Right cardiac atrium (tissue), 5 donors: ENCODE measurements around the gene ATP4B. TPM values are rescaled to one million over a fixed set of nuclear protein-coding genes. Genes with fewer than 3 reads are reported as not detected.
A peak's percentile ranks its signal among the peaks of the same experiment; 100 is the strongest.
"Not testable (repeated sequence)": the region's sequence is repeated elsewhere in the genome, so short reads cannot be mapped to it uniquely, and the experiment has no call there.

Experiments
- ATAC-seq, 2 donors: fragments of 200-7000 bp; cut with Tn5 transposase; one replicate each; pipeline versions ENCODE4 v1.8.0 to v1.9.1; 2020; ENCODE audit warnings: moderate library complexity in 2 of 2, mild to moderate bottlenecking in 1 of 2
- DNase-seq, 3 donors: peaks; one replicate each; pipeline ENCODE4 v3.0.0-alpha.2; 2020
- H3K27ac ChIP-seq: one replicate; pipeline ENCODE4 v1.5.1; 2013; ENCODE audit warnings: mild to moderate bottlenecking, low read length, control low read depth, moderate library complexity
- H3K27me3 ChIP-seq: one replicate; pipeline ENCODE4 v1.6.1; 2013; ENCODE audit not compliant: control insufficient read depth, insufficient read depth
- H3K4me1 ChIP-seq: one replicate; pipeline ENCODE4 v1.6.1; 2013; ENCODE audit warnings: low read length; ENCODE audit not compliant: control insufficient read depth, insufficient read depth
- H3K4me3 ChIP-seq: one replicate; pipeline ENCODE4 v1.5.1; 2013; ENCODE audit warnings: low read length, control low read depth
- H3K9me3 ChIP-seq: one replicate; pipeline ENCODE4 v1.6.1; 2013; ENCODE audit warnings: low read length; ENCODE audit not compliant: control insufficient read depth
- WGBS: extraction: QIAGEN DNeasy Blood & Tissue Kit; methylation state at CpG from one replicate; pipeline ENCODE4 v1.1.7; 2013; 5-methylcytosine and 5-hydroxymethylcytosine counted together
- intact Hi-C, 4 donors: fragments of 100-400 bp; cut with DNase I; formaldehyde crosslinking; loops; one replicate each; pipeline versions ENCODE4 v1.11.0 to v1.14.0; 2022 to 2023
- polyA plus RNA-seq: library from polyadenylated mRNA; stranded (reverse); fragments of 200-250 nt; gene quantifications from one replicate; pipeline ENCODE4 v1.2.3, GENCODE V29; 2013
- total RNA-seq, 4 donors: library from RNA; stranded (reverse); fragmentation: NEBNext Ultra II Directional; extraction: Animal tissue kit (Norgen Biotek cat#: 25700); gene quantifications; one replicate each; pipeline ENCODE4 v1.2.1, GENCODE V29; 2021
- donor health status: healthy with polysubstance abuse.
- donor health status: DM: no; HTN: yes; CAD: no.
- donor health status: DM: no; HTN: no; CAD: no.
- donor health status: DM: no; HTN: yes; CAD: no; lungs with severe emphysema.
- donor health status: DM: yes; HTN: yes; CAD: no.

Gene ATP4B
- total and polyA plus RNA-seq, 5 donors, result not detected

DNA sequence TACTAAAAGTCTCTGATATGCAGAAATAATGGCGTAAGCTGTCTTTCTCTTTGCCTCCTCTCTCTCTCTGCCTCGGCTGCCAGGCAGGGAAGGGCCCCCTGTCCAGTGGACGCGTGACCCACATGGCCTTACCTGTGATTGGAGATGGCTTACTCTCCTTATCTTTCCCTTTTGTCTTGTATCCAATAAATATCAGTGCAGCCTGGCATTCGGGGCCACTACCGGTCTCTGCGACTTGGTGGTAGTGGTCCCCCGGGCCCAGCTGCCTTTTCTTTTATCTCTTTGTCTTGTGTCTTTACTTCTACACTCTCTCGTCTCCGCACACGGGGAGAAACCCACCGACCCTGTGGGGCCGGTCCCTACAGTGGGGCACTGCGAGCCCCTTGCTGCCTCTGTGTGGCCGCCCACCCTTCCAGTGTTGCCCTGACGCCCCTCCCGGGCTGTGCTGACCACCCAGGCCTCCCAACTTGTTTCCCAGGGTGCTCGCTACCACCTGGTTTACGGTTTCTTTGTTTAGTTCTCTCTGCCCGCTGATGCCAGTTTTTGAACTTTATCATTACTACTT lies 35.9 kb downstream of the ATP4B start:
- WGBS, result 94% methylated on average over 20 of the region's 20 CpGs
- peak in 1 of 3 donors; percentile 34 for DNase-seq
- H3K9me3 ChIP-seq, H3K27ac ChIP-seq, H3K27me3 ChIP-seq, H3K4me3 ChIP-seq, ATAC-seq, intact Hi-C loops, H3K4me1 ChIP-seq: not testable (repeated sequence)

- intact Hi-C loops, H3K9me3 ChIP-seq, H3K27ac ChIP-seq, H3K4me1 ChIP-seq, H3K27me3 ChIP-seq, ATAC-seq, H3K4me3 ChIP-seq: not testable (repeated sequence)
- DNase-seq, result peak in 1 of 3 donors; percentile 52
- WGBS, result 78% methylated on average over 13 of the region's 13 CpGs
These were observed 36.5 kb downstream of the ATP4B start for GRCh38 chr13:113621498-113621897.

- no peak for ATAC-seq
- Histone ChIP-seq H3K4me1 (peaks cover 8% of the 10 kb centered on the region), H3K4me3 (no peak overlapping the region), H3K27ac (no peak overlapping the region), H3K27me3 (no peaks in the 10 kb centered on the region), H3K9me3 (no peaks in the 10 kb centered on the region)
- peak in 1 of 3 donors; percentile 7 for DNase-seq
- 98% methylated on average over 15 of the region's 15 CpGs for WGBS
- intact Hi-C loops, result no loop called here
These were observed 37.0 kb downstream of the ATP4B start for GRCh38 chr13:113621046-113621445.

GRCh38 chr13:113620036-113620796 lies 37.8 kb downstream of the ATP4B start:
- Histone ChIP-seq H3K9me3 (no peaks in the 10 kb centered on the region), H3K4me3 (no peak overlapping the region), H3K27ac (no peak overlapping the region), H3K4me1 (peaks cover 8% of the 10 kb centered on the region), H3K27me3 (no peaks in the 10 kb centered on the region)
- DNase-seq, result peak in 1 of 3 donors; percentile 47
- WGBS, result 80% methylated on average over 15 of the region's 15 CpGs
- intact Hi-C loops, result no loop called here
- ATAC-seq, result peak in 1 of 2 donors; percentile 11

- ATAC-seq, result no peak
- intact Hi-C loops, result no loop called here
- DNase-seq, result peak in 1 of 3 donors; percentile 36
- no peak overlapping the region for H3K27ac ChIP-seq
- H3K4me1 ChIP-seq, result peaks cover 8% of the 10 kb centered on the region
- WGBS, result 94% methylated on average over 7 of the region's 7 CpGs
- H3K4me3 ChIP-seq, result no peak overlapping the region
- no peaks in the 10 kb centered on the region for H3K9me3 ChIP-seq
- H3K27me3 ChIP-seq, result no peaks in the 10 kb centered on the region
These were observed 39.5 kb downstream of the ATP4B start for GRCh38 chr13:113618455-113618854.

GRCh38 chr13:113617961-113618360 lies 40.0 kb downstream of the ATP4B start:
- DNase-seq, result peak in 1 of 3 donors; percentile 3

DNA sequence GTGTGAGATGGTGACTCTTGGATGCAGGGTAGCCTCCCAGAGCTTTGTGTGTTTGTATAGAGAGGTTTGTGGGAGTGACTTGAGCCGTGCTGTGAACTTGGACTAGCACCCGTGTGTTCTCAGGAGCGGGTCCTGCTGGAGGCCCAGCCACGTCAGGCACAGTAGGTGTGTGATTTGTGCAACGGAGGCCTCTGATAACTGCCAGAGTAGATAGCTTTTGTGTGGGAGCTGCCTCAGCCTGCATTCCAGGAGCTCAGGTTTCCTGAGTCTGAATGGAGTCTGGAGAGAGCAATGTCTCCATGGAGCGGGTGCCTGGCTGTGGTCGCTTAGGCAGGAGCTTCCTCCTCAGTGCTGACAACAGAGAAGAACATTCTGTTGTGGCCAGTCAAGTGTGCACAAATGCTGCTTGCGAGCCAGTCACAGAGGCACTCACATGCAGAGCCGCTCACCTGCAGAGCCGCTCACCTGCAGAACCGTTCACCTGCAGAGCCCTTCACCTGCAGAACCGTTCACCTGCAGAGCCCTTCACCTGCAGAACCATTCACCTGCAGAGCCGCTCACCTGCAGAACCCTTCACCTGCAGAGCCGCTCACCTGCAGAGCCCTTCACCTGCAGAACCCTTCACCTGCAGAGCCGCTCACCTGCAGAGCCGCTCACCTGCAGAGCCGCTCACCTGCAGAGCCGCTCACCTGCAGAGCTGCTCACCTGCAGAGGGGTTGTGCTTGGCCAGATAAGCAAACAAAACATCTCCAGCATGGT lies 40.8 kb downstream of the ATP4B start:
- 68% methylated on average over 18 of the region's 18 CpGs for WGBS
- Histone ChIP-seq H3K9me3 (no peaks in the 10 kb centered on the region), H3K4me1 (peaks cover 8% of the 10 kb centered on the region), H3K27me3 (no peaks in the 10 kb centered on the region), H3K27ac (no peak overlapping the region), H3K4me3 (no peak overlapping the region)
- ATAC-seq (no peak), DNase-seq (peak in 2 of 3 donors; percentile 41 to 47)
- intact Hi-C loops, result no loop called here

More at GRCh38 chr13:113617961-113618360, 40.0 kb downstream of the ATP4B start:
- Histone ChIP-seq H3K4me1 (peaks cover 8% of the 10 kb centered on the region), H3K9me3 (no peaks in the 10 kb centered on the region), H3K4me3 (no peak overlapping the region), H3K27ac (no peak overlapping the region), H3K27me3 (no peaks in the 10 kb centered on the region)
- intact Hi-C loops, result no loop called here
- ATAC-seq, result no peak
- WGBS, result 91% methylated on average over 5 of the region's 5 CpGs

- H3K4me3 ChIP-seq, result no peak overlapping the region
- peak in 2 of 3 donors; percentile 7 to 28 for DNase-seq
- no peak overlapping the region for H3K27ac ChIP-seq
- WGBS, result 84% methylated on average over 20 of the region's 20 CpGs
- no peaks in the 10 kb centered on the region for H3K27me3 ChIP-seq
- no peaks in the 10 kb centered on the region for H3K9me3 ChIP-seq
- no peak for ATAC-seq
- peaks cover 8% of the 10 kb centered on the region for H3K4me1 ChIP-seq
- intact Hi-C loops, result no loop called here
These were observed 41.6 kb downstream of the ATP4B start for GRCh38 chr13:113616281-113616906.

DNA sequence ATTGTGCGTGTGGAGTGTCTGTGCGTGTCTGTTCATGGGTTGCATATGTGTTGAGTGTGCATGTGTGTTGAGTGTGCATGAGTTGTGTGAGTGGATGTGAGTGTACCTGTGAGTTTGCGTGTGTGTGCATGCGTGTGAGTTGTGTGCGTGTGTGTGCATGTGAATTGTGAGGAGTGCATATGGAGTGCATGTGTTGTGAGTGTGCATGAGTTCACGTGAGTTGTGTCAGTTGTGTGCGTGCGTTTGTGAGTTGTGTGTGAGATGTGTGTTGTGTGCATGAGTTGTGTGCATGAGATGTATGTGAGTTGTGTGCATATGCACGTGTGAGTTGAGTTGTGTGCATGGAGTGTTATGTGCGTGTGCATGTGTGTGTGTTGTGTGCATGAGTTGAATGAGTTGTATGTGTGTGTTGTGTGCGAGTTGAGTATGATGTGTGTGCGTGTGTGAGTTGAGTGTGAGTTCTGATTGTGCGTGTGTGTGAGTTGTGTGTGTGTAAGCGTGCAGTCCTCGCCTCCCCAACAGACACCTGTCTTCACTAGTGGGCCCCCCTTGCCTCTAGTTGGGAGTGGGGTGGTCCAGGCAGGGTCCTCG lies 44.1 kb downstream of the ATP4B start:
- peak in 2 of 3 donors; percentile 4 to 12 for DNase-seq
- Histone ChIP-seq H3K27ac (no peak overlapping the region), H3K27me3 (no peaks in the 10 kb centered on the region), H3K9me3 (no peaks in the 10 kb centered on the region), H3K4me1 (peaks cover 8% of the 10 kb centered on the region), H3K4me3 (no peak overlapping the region)
- intact Hi-C loops, result no loop called here
- ATAC-seq, result no peak
- WGBS, result 96% methylated on average over 16 of the region's 16 CpGs

DNA sequence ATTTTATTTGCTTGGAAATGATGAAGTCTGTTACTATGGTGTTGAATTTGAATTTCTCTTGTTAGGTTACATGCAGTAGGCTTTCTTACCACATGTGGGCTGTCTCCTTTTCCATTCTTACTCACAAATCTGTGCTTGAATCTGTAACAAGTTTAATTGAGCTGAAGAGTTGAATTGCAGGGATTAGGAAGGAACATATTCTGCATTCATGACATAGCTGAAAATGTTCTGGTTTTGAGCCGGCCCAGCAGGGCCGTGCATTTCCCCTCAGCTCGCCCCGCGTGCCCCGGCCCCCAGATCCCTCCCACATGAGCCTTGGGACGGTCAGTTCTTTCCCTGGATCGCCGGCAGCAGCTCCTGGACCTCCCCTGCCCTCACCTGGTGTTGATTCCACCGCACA lies 45.4 kb downstream of the ATP4B start:
- intact Hi-C loops, result no loop called here
- no peak overlapping the region for H3K27ac ChIP-seq
- ATAC-seq (no peak), DNase-seq (peak in 1 of 3 donors; percentile 5)
- H3K4me1 ChIP-seq, result peaks cover 8% of the 10 kb centered on the region
- 90% methylated on average over 10 of the region's 10 CpGs for WGBS
- no peaks in the 10 kb centered on the region for H3K27me3 ChIP-seq
- H3K4me3 ChIP-seq, result no peak overlapping the region
- H3K9me3 ChIP-seq, result no peaks in the 10 kb centered on the region
